HEK293 (cell line): ENCODE data around the gene GMDS.

Experiments used
- ATF2 ChIP-seq: fragments of 450-650 bp; formaldehyde crosslinking; IDR thresholded peaks from 2 replicates; pipeline ENCODE4 v1.5.1; 2016; ENCODE audit warnings: missing biosample characterization, missing genetic modification characterization, low read depth
- GLI4 ChIP-seq: fragments of 450-650 bp; formaldehyde crosslinking; IDR thresholded peaks from 2 replicates; pipeline ENCODE4 v1.5.1; 2016; ENCODE audit warnings: missing biosample characterization, missing genetic modification characterization
- HOXC10 ChIP-seq: sonication (generic); formaldehyde crosslinking; IDR thresholded peaks from 2 replicates; pipeline ENCODE4 v1.8.1; 2023; ENCODE audit warnings: mild to moderate bottlenecking, missing genetic modification reagents
- KLF16 ChIP-seq: fragments of 450-650 bp; formaldehyde crosslinking; IDR thresholded peaks from 2 replicates; pipeline ENCODE4 v1.5.1; 2017; ENCODE audit warnings: missing biosample characterization, missing genetic modification characterization
- KLF9 ChIP-seq: fragments of 450-650 bp; formaldehyde crosslinking; IDR thresholded peaks from 2 replicates; pipeline ENCODE4 v1.5.1; 2016; ENCODE audit warnings: missing biosample characterization, missing genetic modification characterization, low read depth
- MEIS1 ChIP-seq: sonication (generic); formaldehyde crosslinking; IDR thresholded peaks from 2 replicates; pipeline ENCODE4 v1.8.1; 2022; ENCODE audit warnings: missing genetic modification reagents, mild to moderate bottlenecking, borderline replicate concordance
- MZF1 ChIP-seq: fragments of 450-650 bp; formaldehyde crosslinking; IDR thresholded peaks from 2 replicates; pipeline ENCODE4 v1.5.1; 2017; ENCODE audit warnings: missing biosample characterization, missing genetic modification characterization, borderline replicate concordance
- PATZ1 ChIP-seq: fragments of 450-650 bp; formaldehyde crosslinking; IDR thresholded peaks from 2 replicates; pipeline ENCODE4 v1.5.1; 2016; ENCODE audit warnings: missing biosample characterization, missing genetic modification characterization
- PRDM6 ChIP-seq: fragments of 450-650 bp; formaldehyde crosslinking; IDR thresholded peaks from 2 replicates; pipeline ENCODE4 v1.5.1; 2017; ENCODE audit warnings: missing biosample characterization, missing genetic modification characterization
- SETDB1 ChIP-seq: IDR thresholded peaks from one replicate; pipeline ENCODE4 v1.6.1; 2017; ENCODE audit warnings: mild to moderate bottlenecking, low read length, moderate library complexity, mixed read lengths; ENCODE audit not compliant: insufficient read length
- ZBTB1 ChIP-seq: fragments of 450-650 bp; formaldehyde crosslinking; IDR thresholded peaks from 2 replicates; pipeline ENCODE4 v1.5.1; 2016; ENCODE audit warnings: missing biosample characterization, missing genetic modification characterization
- ZBTB7A ChIP-seq: fragments of 450-650 bp; formaldehyde crosslinking; IDR thresholded peaks from 2 replicates; pipeline ENCODE4 v1.5.1; 2016; ENCODE audit warnings: low read depth, missing biosample characterization, missing genetic modification characterization
- ZIC2 ChIP-seq: fragments of 450-650 bp; formaldehyde crosslinking; IDR thresholded peaks from 2 replicates; pipeline ENCODE4 v1.5.1; 2016; ENCODE audit warnings: missing biosample characterization, missing genetic modification characterization
- ZNF112 ChIP-seq: fragments of 450-650 bp; formaldehyde crosslinking; IDR thresholded peaks from 2 replicates; pipeline ENCODE4 v1.5.0; 2017; ENCODE audit warnings: missing biosample characterization, missing genetic modification characterization
- ZNF138 ChIP-seq: fragments of 450-650 bp; formaldehyde crosslinking; IDR thresholded peaks from 2 replicates; pipeline ENCODE4 v1.5.1; 2016; ENCODE audit warnings: missing biosample characterization, missing genetic modification characterization, borderline replicate concordance
- ZNF140 ChIP-seq: fragments of 450-650 bp; formaldehyde crosslinking; IDR thresholded peaks from 2 replicates; pipeline ENCODE4 v1.5.1; 2016; ENCODE audit warnings: missing biosample characterization, missing genetic modification characterization
- ZNF174 ChIP-seq: fragments of 450-650 bp; formaldehyde crosslinking; IDR thresholded peaks from 2 replicates; pipeline ENCODE4 v1.5.0; 2017; ENCODE audit warnings: missing biosample characterization, mild to moderate bottlenecking, missing genetic modification characterization
- ZNF202 ChIP-seq: fragments of 450-650 bp; formaldehyde crosslinking; IDR thresholded peaks from 2 replicates; pipeline ENCODE4 v1.5.1; 2016; ENCODE audit warnings: missing biosample characterization, missing genetic modification characterization, borderline replicate concordance
- ZNF221 ChIP-seq: fragments of 450-650 bp; formaldehyde crosslinking; IDR thresholded peaks from 2 replicates; pipeline ENCODE4 v1.5.1; 2017; ENCODE audit warnings: missing biosample characterization, missing genetic modification characterization, borderline replicate concordance
- ZNF23 ChIP-seq: fragments of 450-650 bp; formaldehyde crosslinking; IDR thresholded peaks from 2 replicates; pipeline ENCODE4 v1.5.1; 2016; ENCODE audit warnings: missing biosample characterization, missing genetic modification characterization, borderline replicate concordance
- ZNF280C ChIP-seq: fragments of 450-650 bp; formaldehyde crosslinking; IDR thresholded peaks from 2 replicates; pipeline ENCODE4 v1.5.1; 2016; ENCODE audit warnings: missing biosample characterization, missing genetic modification characterization
- ZNF280D ChIP-seq: fragments of 450-650 bp; formaldehyde crosslinking; IDR thresholded peaks from 2 replicates; pipeline ENCODE4 v1.5.1; 2016; ENCODE audit warnings: missing biosample characterization, missing genetic modification characterization
- ZNF366 ChIP-seq: fragments of 450-650 bp; formaldehyde crosslinking; conservative IDR thresholded peaks from 2 replicates; pipeline ENCODE4 v1.5.1; 2016; ENCODE audit warnings: missing biosample characterization, missing genetic modification characterization
- ZNF48 ChIP-seq: fragments of 450-650 bp; formaldehyde crosslinking; IDR thresholded peaks from 2 replicates; pipeline ENCODE4 v1.5.1; 2016; ENCODE audit warnings: missing biosample characterization, missing genetic modification characterization
- ZNF544 ChIP-seq: fragments of 450-650 bp; formaldehyde crosslinking; IDR thresholded peaks from 2 replicates; pipeline ENCODE4 v1.5.0; 2017; ENCODE audit warnings: missing biosample characterization, missing genetic modification characterization
- ZNF558 ChIP-seq: fragments of 450-650 bp; formaldehyde crosslinking; IDR thresholded peaks from 2 replicates; pipeline ENCODE4 v1.5.1; 2016; ENCODE audit warnings: missing biosample characterization, missing genetic modification characterization
- ZNF600 ChIP-seq: fragments of 450-650 bp; formaldehyde crosslinking; IDR thresholded peaks from 2 replicates; pipeline ENCODE4 v1.5.1; 2016; ENCODE audit warnings: missing biosample characterization, missing genetic modification characterization
- ZNF623 ChIP-seq: fragments of 450-650 bp; formaldehyde crosslinking; IDR thresholded peaks from 2 replicates; pipeline ENCODE4 v1.5.1; 2016; ENCODE audit warnings: missing biosample characterization, missing genetic modification characterization
- ZNF830 ChIP-seq: fragments of 450-650 bp; IDR thresholded peaks from 2 replicates; pipeline ENCODE4 v1.5.0; 2018; ENCODE audit warnings: missing biosample characterization, missing genetic modification characterization, low read depth, mild to moderate bottlenecking, moderate library complexity
- ZNF843 ChIP-seq: fragments of 450-650 bp; formaldehyde crosslinking; IDR thresholded peaks from 2 replicates; pipeline ENCODE4 v1.5.1; 2016; ENCODE audit warnings: missing biosample characterization, missing genetic modification characterization

Gene GMDS

GRCh38 chr6:1613688-1614447, 631.5 kb downstream of the GMDS start (continued):
- TF ChIP-seq ZNF221 (tag by site-specific recombination) (no peak), ZBTB1 (tag by site-specific recombination) (no peak), MZF1 (tag by site-specific recombination) (no peak), SETDB1 (no peak), ZNF280C (tag by site-specific recombination) (no peak), ZNF843 (tag by site-specific recombination) (peak; percentile 78; the same call in 1 of the 2 replicates), PRDM6 (tag by site-specific recombination) (peak; percentile 90), ZNF138 (tag by site-specific recombination) (no peak), ZNF366 (tag by site-specific recombination) (peak; percentile 53; the same call in 1 of the 2 replicates), GLI4 (tag by site-specific recombination) (no peak), ZNF558 (no peak), ZNF544 (tag by site-specific recombination) (no peak), KLF9 (tag by site-specific recombination) (peak; percentile 27; the same call in 1 of the 2 replicates), ZNF202 (tag by site-specific recombination) (no peak), ZNF140 (tag by site-specific recombination) (no peak), MEIS1 (CRISPR knock-in tag) (no peak), PATZ1 (tag by site-specific recombination) (peak; percentile 81), ZNF280D (tag by site-specific recombination) (no peak), HOXC10 (CRISPR knock-in tag) (no peak), ZNF623 (no peak), KLF16 (tag by site-specific recombination) (0 out of 2 replicates have a peak, but pooled peaks have one; percentile 30), ZNF830 (tag by site-specific recombination) (no peak), ATF2 (tag by site-specific recombination) (no peak), ZNF600 (no peak), ZNF23 (tag by site-specific recombination) (no peak), ZNF174 (tag by site-specific recombination) (no peak), ZNF48 (tag by site-specific recombination) (no peak), ZIC2 (tag by site-specific recombination) (no peak), ZNF112 (no peak), ZBTB7A (peak; percentile 24; the same call in 1 of the 2 replicates)
